Activated CD8-positive, alpha-beta memory T cell treated with anti-CD3 and anti-CD28 coated beads for 36 hours (primary cell): ENCODE data around the gene PPM1B. TPM values are rescaled to one million over a fixed set of nuclear protein-coding genes. Genes with fewer than 3 reads are reported as not detected.
"Not testable (repeated sequence)": the region's sequence is repeated elsewhere in the genome, so short reads cannot be mapped to it uniquely, and the experiment has no call there.

Source experiments
- CTCF ChIA-PET: fragments of 350-600 bp; sonication (Branson Sonifier 250); formaldehyde crosslinking; loops from one replicate; lab custom pipeline; 2021; ENCODE audit warnings: antibody characterized with exemption; lab: Charles Lee
- POLR2A ChIA-PET: fragments of 350-600 bp; sonication (Branson Sonifier 250); formaldehyde crosslinking; loops from one replicate; lab custom pipeline; 2021; ENCODE audit warnings: antibody characterized with exemption; lab: Charles Lee
- total RNA-seq, 2 experiments: library from RNA; stranded (reverse); gene quantifications; one replicate each; pipeline ENCODE4 v1.2.3, GENCODE V29; 2021

PPM1B gene
- 10 to 100 TPM; 40.2 to 41.9 TPM for total RNA-seq

DNA sequence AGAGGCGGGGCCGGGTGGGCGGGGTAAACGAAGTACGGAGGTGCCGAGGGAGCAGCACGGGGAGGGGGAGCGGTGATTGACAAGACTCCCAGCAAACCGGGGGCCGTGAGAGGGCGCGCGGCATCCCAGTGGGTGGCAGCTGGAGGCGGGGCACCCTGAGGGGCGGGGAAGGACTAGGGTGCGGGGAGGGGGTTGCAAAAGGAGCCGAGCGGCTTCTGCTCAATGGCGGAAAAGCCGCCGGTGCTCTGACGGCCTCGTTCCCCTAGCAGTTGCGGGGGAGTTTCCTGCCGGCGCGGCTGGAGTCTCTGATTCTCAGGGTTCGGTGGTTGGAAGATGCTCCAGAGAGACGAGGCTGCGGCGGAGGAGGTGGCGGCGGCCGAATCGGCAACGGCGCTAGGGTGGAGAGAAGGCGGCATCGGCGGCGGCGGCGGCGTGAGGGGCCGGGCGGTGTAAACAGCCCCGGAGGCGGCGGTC is at the start of gene PPM1B:
Gene PPM1B (plus strand): TSS at position 195 of the 474 bp plus-strand sequence. CDS start 32,325 bp downstream, outside the sequence.
- ChIA-PET POLR2A (interaction anchor here (0.6 to 2.9 kb wide), 4 partner anchors 43 to 193 kb away, joined by 3 to 12 read pairs (median 6); partner anchors contain the start of genes CAMKMT and PREPL), CTCF (interaction anchor here (0.6 to 1.4 kb wide), 2 partner anchors 82 to 124 kb away, joined by 3 read pairs; no protein-coding TSS in a partner anchor)

DNA sequence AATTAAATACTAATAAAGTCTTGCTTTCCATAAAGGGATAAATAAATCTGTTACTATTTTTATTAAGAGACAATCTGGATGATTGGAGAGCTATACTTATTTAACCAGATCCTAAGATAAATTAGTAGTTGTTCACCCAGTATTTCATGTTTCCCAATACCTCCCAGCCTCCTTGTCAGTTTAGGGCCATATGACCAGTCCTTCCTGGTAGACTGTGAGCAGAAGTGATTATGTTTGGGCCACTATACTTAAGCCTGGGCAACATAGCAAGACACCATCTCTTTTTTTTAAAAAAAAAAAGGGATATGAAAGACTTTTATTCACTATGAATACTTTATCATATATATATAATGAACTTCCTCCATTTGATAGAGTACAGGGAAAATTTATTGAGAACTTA is 48.8 kb upstream of the PPM1B start:
- CTCF ChIA-PET = interaction anchor here (0.6 kb wide), 1 partner anchor 208 kb away, joined by 3 read pairs; no protein-coding TSS in a partner anchor
- POLR2A ChIA-PET = interaction anchor here (0.7 to 1.0 kb wide), 2 partner anchors 30 to 48 kb away, joined by 3 to 8 read pairs; partner anchors contain the start of gene PPM1B

DNA sequence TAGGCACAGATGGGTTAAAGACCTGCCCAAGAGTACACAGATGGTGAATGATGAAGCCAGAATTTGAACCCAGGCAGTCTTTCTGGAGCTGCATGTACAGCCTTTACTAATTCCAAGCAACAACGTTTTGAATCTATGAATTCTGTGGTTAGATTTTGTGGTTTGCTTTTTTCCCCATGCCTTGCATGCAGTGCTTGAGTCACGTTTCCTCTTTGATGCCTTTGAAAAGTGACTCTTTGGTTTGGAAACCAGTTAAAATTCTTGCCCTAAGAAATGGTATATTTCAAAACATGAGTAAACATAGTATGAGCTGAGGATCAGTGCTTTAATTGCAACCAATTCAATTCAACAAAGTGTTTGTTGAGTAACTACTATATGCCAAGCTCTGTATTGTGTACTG is 48.2 kb upstream of the PPM1B start:
- POLR2A ChIA-PET = interaction anchor here (0.7 to 1.0 kb wide), 2 partner anchors 30 to 48 kb away, joined by 3 to 8 read pairs; partner anchors contain the start of gene PPM1B
- CTCF ChIA-PET = interaction anchor here (0.8 kb wide), 1 partner anchor 24 kb away, joined by 3 read pairs; no protein-coding TSS in a partner anchor

DNA sequence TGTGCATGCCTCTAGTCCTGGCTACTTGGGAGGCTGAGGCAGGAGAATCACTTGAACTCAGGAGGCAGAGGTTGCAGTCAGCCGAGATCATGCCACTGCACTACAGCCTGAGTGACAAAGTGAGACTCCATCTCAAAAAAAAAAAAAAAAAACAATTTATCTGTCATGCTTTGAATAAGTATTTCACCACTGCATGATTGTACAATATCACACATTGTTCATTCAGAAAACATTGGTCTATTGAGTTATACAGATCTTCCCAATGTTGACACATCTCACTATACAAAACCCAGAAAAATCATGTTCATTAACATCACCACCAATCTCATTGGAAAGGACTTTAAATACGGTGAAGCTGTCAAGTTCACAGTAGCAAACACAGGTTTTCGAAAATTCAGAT is 46.8 kb upstream of the PPM1B start:
- ChIA-PET CTCF (no interaction called here), POLR2A (no interaction called here)

DNA sequence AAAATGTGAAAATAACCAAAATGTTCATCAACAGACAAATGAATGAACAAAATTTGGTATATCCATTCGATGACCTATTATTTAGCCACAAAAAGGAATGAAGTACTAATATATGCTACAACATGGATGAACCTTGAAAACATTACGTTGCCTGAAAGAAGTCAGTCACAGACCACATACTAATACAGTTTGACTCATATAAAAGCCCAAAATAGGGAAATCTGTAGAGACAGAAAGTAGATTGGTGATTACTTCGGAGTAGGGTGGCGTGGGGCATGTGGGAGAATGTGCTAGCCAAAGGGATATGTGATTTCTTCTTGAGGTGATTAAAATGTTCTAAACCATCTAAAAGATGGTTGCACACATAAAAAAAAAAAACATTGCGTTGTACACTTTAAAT is 44.2 kb upstream of the PPM1B start:
- CTCF ChIA-PET = interaction anchor here (0.7 kb wide), 1 partner anchor 57 kb away, joined by 3 read pairs; no protein-coding TSS in a partner anchor
- POLR2A ChIA-PET = no interaction called here

DNA sequence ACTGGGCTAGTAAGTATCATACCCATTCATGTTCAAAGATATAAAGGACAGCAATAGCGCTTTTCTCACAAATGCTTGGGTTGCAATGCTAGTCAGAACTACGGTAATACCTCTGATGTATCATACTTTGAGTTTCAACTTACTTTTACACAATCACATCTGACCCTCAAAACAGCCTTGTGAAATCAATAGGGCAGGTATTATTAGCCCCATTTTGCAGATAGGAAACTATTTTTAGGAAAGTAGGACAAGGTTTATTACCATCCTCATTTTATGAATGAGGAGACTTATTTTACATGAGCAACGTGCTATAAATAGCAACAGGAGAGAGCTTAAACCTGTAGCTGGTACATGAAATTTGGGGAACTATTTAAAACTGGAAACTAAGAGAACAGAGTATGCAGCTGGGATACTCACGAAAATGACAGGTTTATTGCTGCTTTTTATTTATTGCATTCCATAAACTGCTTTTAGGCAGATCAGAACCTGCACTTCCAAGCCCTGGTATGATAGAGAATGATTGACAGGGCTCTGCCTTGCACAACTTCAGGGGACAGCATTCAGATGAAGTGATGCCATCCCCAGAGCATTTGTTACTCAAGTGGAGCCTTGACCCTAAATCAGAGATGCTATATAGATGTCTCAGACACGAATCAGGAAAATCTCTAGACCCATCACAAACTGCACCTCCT is 42.4 kb upstream of the PPM1B start:
- POLR2A ChIA-PET = interaction anchor here (0.6 to 1.5 kb wide), 2 partner anchors 43 to 113 kb away, joined by 3 to 20 read pairs; no protein-coding TSS in a partner anchor
- CTCF ChIA-PET = interaction anchor here (1.0 to 1.1 kb wide), 3 partner anchors 24 to 38 kb away, joined by 3 read pairs; no protein-coding TSS in a partner anchor

DNA sequence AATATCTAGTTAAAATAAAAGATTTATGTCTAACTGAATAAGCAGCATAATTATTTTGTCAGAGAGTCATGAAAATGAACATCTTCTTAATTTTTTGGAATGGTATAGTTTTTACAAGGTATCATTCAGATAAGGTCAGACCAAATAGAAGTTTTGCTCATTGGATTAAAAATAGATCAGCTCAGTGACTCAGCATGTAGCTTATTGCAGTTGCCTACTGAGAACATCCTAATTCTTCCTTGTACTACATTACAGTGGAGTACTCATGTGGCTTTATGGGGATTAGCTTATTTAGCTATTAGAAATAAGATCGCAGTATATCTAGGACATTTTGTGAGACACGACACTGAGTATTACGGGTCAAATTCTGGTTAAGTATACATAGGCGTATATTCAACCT is 38.2 kb upstream of the PPM1B start:
- ChIA-PET POLR2A (no interaction called here), CTCF (interaction anchor here (0.6 kb wide), 1 partner anchor 104 kb away, joined by 3 read pairs; no protein-coding TSS in a partner anchor)

DNA sequence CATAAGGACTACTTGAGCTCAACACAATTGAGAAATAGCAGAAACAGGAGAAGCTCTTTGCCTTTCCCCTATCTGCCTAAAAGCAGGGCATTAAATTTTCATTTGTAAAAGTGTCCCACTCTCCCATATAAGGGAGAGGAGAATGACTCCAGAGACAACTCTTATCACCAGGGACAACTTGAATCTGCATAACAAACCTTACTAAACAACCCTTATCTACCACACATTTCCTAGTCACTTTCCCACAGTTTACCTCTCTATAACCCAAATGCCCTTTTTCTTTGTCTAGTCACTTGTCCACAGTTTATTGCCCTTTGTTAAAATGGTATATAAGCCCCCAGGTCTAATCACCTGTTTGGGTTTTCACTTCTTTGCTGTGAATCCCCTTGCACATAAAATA is 37.5 kb upstream of the PPM1B start:
- ChIA-PET CTCF (no interaction called here), POLR2A (no interaction called here)

DNA sequence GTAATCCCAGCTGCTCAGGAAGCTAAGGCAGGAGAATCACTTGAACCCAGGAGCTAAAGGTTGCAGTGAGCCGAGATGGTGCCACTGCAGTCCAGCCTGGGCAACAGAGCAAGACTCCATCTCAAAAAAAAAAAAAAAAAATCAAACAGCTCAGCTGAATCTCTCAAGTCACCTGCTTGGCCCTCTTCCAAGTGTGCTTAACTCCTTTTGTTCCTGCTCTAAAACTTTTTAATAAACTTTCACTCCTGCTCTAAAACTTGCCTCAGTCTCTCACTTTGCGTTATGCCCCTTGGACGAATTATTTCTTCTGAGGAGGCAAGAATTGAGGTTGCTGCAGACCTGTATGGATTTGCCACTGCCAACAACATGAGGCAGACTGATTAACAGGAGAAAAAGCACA is 35.1 kb upstream of the PPM1B start:
- POLR2A ChIA-PET, CTCF ChIA-PET: not testable (repeated sequence)

DNA sequence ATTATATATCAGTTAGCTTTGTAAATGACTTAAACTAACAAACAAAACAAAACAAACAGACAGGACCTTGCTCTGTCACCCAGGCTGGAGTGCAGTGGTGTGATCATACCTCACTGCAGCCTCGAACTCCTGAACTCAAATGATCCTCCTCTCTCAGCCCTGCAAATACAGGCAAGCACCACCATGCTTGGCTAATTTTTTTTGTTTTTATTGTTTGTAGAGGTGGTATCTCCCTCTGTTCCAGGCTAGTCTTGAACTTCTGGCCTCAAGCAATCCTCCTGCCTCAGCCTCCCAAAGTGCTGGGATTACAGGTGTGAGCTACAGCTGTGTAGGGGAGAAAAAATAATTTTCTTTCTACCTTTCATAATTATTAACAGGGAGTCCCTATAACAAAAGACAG is 33.8 kb upstream of the PPM1B start:
- ChIA-PET CTCF (no interaction called here), POLR2A (no interaction called here)

DNA sequence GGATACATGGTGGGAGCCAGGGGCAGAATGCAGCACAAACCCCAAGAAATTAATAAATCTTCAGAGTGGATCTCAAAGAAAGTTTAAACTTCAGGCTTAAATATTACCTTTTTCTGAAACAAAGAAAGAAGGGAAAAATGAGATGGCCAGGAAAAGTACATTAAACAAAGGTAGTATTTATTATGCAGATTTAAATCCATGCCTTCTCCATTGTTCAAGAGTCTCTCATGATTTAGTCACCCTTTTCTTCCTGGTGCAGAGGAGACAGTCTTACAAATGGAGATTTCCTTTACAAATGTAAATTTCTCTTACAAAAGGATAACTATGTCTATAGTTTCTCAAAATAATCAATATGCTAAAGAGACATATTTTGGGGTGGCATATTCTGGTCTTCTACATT is 33.4 kb upstream of the PPM1B start:
- ChIA-PET CTCF (no interaction called here), POLR2A (no interaction called here)

DNA sequence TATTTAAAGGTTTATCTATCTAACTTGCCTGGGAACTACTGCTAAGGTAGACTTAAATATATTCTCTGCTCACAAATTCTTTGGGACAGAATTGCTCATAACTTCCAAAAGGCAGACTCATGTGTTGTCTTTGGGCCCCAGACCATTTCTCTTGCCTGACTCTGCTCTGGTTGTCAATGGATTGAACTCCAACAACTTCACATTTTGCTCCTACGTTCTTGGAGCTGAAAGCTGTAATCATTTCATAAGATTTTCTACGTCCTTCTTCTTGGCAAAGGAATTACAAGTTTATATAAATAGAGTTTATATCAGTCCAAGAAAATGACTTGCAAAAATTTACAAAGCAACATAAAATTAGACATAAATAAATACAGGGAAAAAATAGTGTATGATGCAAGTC is 32.9 kb upstream of the PPM1B start:
- POLR2A ChIA-PET = no interaction called here
- CTCF ChIA-PET = no interaction called here

DNA sequence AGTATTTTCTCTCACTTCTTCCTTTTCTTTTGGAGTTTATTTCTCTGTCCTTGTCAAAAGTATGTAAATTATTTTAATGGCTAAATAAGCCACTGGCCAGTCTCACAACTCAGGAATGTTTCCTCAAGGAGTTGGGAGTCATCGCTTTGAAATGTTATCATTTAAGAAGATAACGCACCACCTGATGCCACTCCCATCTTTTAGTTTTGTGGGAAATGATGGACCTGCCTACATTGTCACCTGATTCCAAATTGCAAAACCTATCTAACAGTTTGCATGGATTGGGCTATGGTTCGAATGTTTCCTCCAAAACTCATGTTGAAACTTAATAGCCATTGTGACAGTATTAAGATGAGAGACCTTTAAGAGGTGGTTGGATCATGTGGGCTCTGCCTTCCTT is 32.4 kb upstream of the PPM1B start:
- ChIA-PET CTCF (no interaction called here), POLR2A (no interaction called here)

DNA sequence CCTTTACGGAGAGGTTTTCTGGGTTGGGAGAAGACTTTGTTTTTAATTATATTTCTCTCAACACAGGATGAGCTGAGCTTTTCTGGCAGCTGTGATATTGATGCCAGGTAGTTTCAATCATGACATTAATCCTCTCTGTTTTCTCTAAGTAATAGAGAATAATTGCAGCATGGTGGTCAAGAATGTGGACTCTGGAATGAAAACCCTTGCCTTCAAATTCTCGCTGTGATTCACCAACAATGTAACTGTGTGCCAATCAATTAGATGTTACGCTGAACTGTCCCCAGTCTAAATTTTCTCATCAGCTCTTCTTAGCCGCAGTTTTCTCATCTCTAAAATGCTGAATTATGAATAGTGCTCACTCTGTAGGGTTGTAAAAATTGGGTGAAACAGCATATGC is 31.6 kb upstream of the PPM1B start:
- ChIA-PET POLR2A (no interaction called here), CTCF (no interaction called here)

DNA sequence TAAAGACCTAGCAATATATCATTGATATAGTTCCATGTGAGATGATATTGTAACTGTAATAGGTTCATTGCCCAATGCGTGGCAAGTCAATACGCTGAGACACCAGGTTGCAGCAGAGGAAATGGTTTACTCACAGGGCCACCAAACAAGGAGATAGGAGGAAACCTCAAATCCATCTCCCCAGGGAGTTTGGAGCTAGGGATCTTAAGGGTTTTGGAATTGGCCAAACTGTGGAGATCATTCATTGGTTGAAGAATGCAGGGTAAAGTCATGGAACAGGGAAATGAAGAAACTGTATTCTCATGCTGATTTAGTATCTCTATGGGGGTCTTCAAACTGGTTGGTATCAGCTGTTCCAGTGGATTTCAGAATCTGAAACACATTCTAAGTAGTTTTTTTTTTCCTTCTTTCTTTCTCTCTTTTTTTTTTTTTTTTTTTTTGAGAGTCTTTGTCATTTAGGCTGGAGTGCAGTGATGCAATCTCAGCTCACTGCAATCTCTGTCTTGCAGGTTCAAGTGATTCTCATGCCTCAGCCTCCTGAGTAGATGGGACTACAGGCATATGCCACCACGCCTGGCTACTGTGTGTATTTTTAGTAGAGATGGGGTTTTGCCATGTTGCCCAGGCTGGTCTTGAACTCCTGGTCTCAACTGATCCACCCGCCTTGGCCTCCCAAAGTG is 30.7 kb upstream of the PPM1B start:
- ChIA-PET POLR2A (no interaction called here), CTCF (no interaction called here)

DNA sequence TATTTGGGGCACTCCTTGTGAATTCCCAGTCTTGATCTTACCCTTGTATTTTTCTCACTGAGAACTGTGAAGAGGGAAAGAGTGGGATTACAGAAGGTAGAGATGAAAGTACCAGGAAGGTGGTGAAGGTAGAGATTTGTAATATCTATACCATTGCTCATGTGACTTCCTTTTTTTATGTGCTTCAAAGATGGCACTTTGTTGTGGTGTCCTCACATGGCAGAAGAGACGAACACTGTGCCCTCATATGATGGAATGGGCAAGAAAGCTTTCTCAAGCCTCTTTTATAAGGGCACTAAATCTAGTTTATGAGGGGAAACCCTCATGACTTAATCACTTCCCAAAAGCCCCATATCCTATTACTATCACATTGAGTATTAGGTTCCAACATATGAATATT is 28.9 kb upstream of the PPM1B start:
- ChIA-PET POLR2A (no interaction called here), CTCF (interaction anchor here (1.2 kb wide), 1 partner anchor 38 kb away, joined by 5 read pairs; no protein-coding TSS in a partner anchor)

DNA sequence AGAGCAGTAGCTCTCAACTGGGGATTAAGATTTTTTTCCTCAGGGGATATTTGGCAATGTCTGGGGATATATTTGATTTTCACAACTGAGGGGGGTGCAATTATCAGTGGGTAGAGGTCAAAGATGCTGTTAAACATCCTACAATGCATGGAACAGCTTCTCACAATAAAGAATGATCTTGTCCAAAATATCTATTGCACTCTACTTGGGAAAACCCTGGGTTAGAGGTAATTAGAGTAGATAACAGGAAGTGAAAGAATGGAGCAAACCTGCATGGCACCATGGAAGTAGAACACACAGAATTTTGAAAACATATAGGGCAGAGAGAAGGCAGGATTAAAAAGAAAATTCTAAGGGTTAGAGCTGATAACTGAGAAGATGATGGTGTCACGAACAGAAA is 26.4 kb upstream of the PPM1B start:
- CTCF ChIA-PET = no interaction called here

DNA sequence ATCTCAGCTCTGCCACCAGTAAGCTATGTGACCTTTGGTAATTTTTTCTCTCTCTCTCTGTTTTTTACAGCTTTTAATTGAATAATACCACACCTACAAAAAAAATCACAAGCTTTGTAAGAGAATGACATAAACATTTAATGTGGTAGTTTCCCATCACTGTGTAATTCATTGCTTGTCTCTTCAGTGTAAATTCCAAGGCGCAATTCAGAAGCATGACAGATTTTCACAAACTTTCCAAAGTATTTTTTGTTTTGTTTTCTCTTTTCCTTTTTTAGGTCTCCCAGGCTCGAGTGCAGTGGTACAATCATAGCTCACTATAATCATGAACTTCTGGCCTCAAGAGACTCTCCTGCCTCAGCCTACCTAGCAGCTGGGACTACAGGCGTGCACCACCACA is 25.0 kb upstream of the PPM1B start:
- POLR2A ChIA-PET = no interaction called here
- CTCF ChIA-PET = no interaction called here

More for the DNA sequence above, 26.4 kb upstream of the PPM1B start:
- POLR2A ChIA-PET = no interaction called here

DNA sequence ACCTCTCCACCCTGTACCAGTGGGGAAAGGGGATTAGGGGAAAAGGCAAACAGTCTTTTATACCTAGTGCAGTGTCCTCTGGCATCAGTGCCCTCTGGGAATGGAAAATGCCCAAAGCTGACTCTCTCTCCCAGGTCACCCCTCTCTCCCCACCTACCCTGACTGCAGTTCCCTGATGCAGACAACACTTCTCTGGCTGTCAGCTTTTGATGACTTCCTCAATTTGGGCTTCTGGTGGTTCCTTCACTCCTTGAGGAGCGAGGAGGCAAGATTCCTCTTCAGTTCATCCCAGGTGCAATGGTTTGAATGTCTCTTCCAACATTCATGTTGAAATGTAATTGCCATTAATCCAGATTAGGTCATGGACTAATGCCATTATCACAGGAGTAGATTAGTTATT is 19.7 kb upstream of the PPM1B start:
- CTCF ChIA-PET = interaction anchor here (1.5 kb wide), 1 partner anchor 23 kb away, joined by 3 read pairs; no protein-coding TSS in a partner anchor
- POLR2A ChIA-PET = no interaction called here

DNA sequence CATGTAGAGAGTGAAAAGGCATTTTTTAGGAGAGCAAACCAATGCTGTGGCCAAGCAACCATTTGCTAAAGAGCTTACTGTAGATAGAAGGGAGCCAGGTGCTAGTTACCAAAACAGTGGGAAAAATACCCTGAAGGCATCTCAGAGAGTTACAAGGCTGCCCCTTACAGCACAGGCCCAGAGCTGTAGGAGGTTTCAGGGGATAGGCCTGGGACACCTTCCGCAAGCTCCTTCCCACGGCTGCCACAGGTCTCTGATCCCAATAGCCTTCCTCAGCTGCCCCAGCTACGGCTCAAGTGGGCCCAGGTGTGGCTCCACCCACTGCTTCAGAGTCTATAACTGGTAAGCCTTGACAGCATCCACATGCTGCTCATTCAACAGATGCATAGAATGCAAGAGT is 18.2 kb upstream of the PPM1B start:
- CTCF ChIA-PET = interaction anchor here (1.5 kb wide), 1 partner anchor 24 kb away, joined by 3 read pairs; no protein-coding TSS in a partner anchor
- POLR2A ChIA-PET = no interaction called here
